GM19395 (cell line): ENCODE measurements around the gene MRGPRG.

Experiments
- ATAC-seq: cut with Tn5 transposase; IDR thresholded peaks from one replicate; pipeline ENCODE4 v1.9.1; 2021; ENCODE audit warnings: mild to moderate bottlenecking, moderate library complexity; ENCODE audit not compliant: unreplicated experiment

MRGPRG gene

GRCh38 chr11:3207526-3208189, 11.0 kb downstream of the MRGPRG start:
- ATAC-seq: no peak

GRCh38 chr11:3206922-3207204, 11.8 kb downstream of the MRGPRG start:
- ATAC-seq: no peak

GRCh38 chr11:3206156-3206921, 12.3 kb downstream of the MRGPRG start:
- no peak for ATAC-seq

GRCh38 chr11:3205261-3206155, 13.1 kb downstream of the MRGPRG start:
- no peak for ATAC-seq

- no peak for ATAC-seq
Observed at GRCh38 chr11:3204141-3205015, 14.2 kb downstream of the MRGPRG start.

- ATAC-seq: no peak
Observed at GRCh38 chr11:3203221-3204043, 15.2 kb downstream of the MRGPRG start.

GRCh38 chr11:3202759-3203158, 15.9 kb downstream of the MRGPRG start:
- no peak for ATAC-seq

GRCh38 chr11:3202305-3202704, 16.3 kb downstream of the MRGPRG start:
- ATAC-seq: no peak

- ATAC-seq: no peak
Observed at GRCh38 chr11:3201677-3202181, 16.9 kb downstream of the MRGPRG start.

- no peak for ATAC-seq
Observed at GRCh38 chr11:3201112-3201581, 17.5 kb downstream of the MRGPRG start.

GRCh38 chr11:3200388-3201111, 18.1 kb downstream of the MRGPRG start:
- ATAC-seq: no peak

GRCh38 chr11:3199537-3200295, 18.9 kb downstream of the MRGPRG start:
- ATAC-seq: no peak

- no peak for ATAC-seq
Observed at GRCh38 chr11:3198815-3199214, 19.8 kb downstream of the MRGPRG start.

- no peak for ATAC-seq
Observed at GRCh38 chr11:3197878-3198528, 20.6 kb downstream of the MRGPRG start.

- ATAC-seq: no peak
Observed at GRCh38 chr11:3197044-3197695, 21.4 kb downstream of the MRGPRG start.

- no peak for ATAC-seq
Observed at GRCh38 chr11:3196161-3197043, 22.2 kb downstream of the MRGPRG start.
